Diencephalon (tissue), 1 donor: ENCODE data around the gene TNFRSF9. TPM values are rescaled to one million over a fixed set of nuclear protein-coding genes. Genes with fewer than 3 reads are reported as not detected.

Source experiments
- small RNA-seq: library from RNA; depleted of rRNA; stranded (forward); fragments of <200 nt; gene quantifications from one replicate; pipeline ENCODE3, GENCODE V24; 2014
- total RNA-seq: library from RNA; depleted of rRNA; stranded (reverse); fragments of >200 nt; gene quantifications from one replicate; pipeline ENCODE4 v1.2.3, GENCODE V29; 2014

TNFRSF9 gene
- total RNA-seq, result under 0.01 TPM

DNA sequence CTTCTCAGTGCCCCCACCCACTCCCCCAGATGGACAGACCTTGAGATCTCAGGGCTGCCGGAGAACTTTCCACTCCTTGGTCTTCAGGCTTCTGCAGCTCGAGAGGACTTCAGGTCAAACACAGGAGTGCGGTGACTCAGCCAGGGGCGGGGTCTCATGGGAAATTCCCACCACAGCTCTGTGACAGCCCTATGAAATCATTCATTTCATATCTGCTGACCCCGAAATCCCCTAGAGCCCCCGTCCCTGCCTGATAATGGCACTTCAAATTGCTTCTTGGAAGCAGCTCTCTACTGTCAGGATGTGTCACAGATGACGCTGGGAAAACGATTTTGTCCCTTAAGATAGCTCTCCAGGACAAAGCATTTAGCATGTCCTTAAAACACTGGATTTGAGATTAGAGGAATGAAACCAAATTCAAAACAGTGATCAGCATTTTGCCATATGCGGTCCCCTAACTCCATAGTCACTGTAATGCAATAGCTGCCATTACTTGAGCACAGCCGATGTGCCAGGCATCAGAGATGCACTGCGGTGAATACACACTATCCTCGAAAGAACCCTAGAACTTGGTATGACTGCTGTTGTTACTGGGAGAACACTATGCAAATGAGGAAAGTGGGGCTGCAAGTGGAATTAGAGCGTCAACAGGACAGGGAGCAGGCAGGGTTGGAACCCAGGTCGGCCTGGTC lies at the start of gene TNFRSF9:
Gene TNFRSF9, minus strand, starts transcription at position 95 of the 692 bp plus-strand sequence. CDS start 845 bp downstream, outside the sequence.

DNA sequence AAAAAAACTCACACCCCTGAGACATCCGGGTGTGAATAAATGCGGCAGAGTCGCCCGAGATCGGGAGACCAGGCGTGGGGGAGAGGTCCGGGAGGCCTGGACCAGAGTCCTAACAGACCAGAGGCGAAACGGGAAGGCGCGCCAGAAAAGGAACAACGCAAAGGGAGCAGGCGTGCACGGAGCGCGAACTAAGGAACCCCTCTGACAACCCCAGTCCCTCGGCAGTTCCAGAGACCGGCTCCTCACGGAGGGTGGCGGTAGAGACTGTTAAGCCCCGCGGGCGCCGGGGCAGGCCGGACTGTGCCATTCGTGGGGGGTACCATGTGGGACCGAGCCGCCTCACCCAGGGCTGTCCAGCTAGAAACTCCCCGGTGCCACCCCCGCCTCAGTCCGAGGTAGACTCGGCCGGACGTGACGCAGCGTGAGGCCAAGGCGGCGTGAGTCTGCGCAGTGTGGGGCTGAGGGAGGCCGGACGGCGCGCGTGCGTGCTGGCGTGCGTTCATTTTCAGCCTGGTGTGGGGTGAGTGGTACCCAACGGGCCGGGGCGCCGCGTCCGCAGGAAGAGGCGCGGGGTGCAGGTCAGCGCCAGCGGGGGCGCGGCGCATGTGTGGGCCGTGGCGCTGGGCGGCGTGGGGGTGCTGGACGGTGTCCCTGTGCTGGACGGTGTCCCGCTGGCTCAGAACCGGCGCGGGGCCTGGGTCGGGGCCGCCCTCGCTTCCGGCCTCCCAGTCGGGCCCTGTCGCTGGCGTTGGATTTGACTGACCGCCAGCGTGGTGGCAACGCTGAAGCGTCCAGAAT lies 20.8 kb upstream of the TNFRSF9 start, which contains the start of gene PARK7:
Gene PARK7, plus strand, starts transcription at position 496 of the 798 bp plus-strand sequence. CDS start 1,075 bp downstream, outside the sequence.

Small RNAs within 50 kb of the gene (small RNA-seq; reads per million reads assigned to genes)
- not detected for gene RF00019

Other genes starting within 250 kb of the TNFRSF9 start
- gene VAMP3, start 169.5 kb downstream of the TNFRSF9 start, total RNA-seq, result 36.4 TPM
- gene PER3, start 156.5 kb downstream of the TNFRSF9 start, total RNA-seq, result 9.7 TPM
- gene UTS2, start 87.8 kb downstream of the TNFRSF9 start, total RNA-seq, result not detected
- 200 TPM for gene PARK7, start 20.9 kb upstream of the TNFRSF9 start, total RNA-seq
- gene ERRFI1, start 85.5 kb upstream of the TNFRSF9 start, total RNA-seq, result 21.9 TPM